ENCODE results near the gene OGFOD1.

OGFOD1 gene

DNA sequence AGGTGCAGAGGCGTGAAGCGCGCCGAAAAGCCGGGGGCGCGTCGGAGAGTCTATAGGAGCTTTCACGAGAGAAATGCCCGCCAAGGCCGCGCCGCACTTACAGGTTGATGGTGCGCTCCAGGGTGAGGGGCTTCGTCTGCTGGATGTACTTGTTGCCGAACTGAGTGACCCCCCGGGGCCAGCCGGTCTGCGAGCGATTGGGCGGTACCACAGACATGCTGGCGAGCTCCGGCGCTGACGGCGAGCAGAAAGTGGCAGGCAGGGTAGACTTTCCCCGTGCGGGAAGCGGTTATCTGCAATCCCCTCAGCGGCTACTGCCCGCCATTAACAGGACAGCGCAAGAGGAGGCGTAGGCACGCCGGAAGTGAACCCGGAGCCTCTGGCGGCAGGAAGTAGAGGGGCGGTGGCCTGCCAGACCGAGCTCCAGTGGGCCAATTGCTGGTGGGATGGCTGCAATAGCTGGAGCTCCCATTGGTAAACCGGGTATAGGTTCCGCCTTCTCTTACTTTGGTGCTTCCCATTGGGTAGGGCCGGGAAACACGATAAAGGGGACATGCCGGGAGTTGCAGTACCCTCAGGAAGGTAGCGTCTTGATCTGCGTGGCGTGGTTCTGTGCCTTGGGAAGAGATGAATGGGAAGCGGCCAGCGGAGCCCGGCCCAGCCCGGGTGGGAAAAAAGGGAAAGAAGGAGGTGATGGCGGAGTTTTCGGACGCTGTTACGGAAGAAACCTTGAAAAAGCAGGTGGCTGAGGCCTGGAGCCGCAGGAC, at the start of gene OGFOD1, which contains the start of gene NUDT21:
TSS of gene OGFOD1 (plus strand) at position 569 of the 767 bp plus-strand sequence. CDS start at position 628, 59 bp downstream.
TSS of gene NUDT21 (minus strand) at position 347 of the 767 bp plus-strand sequence. CDS start at position 217, 130 bp downstream.
- peak; percentile 97 for DNase-seq

DNA sequence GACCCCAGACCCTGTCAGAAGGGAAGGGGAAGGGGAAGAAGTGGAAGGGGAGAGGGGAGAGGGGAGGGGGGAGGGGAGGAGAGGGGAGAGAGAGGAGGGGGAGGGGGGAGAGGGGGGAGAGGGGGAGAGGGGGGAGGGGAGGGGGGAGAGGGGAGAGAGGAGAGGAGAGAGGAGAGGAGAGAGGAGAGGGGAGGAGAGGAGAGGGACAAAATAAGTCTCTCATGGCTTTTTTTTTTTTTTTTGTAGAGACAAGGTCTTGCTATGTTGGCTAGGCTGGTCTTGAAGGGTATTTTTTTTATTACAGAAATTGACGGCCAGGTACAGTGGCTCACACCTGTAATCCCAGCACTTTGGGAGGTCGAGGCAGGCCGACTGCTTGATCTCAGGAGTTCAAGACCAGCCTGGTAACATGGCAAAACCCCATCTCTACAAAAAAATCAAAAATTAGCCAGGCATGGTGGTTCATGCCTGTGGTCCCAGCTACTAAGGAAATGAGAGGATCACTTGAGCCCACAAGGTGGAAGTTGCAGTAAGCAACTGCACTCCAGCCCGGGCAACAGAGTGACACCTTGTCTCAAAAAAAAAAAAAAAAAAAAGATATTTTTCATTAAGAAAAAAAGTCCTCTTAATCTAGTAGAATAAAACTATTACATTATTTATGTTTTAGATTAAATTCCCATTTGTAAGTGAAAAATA, 45.2 kb upstream of the OGFOD1 start:
- no peak for DNase-seq

- DNase-seq, result no peak
Measured at GRCh38 chr16:56408379-56409098, 42.8 kb upstream of the OGFOD1 start.

DNA sequence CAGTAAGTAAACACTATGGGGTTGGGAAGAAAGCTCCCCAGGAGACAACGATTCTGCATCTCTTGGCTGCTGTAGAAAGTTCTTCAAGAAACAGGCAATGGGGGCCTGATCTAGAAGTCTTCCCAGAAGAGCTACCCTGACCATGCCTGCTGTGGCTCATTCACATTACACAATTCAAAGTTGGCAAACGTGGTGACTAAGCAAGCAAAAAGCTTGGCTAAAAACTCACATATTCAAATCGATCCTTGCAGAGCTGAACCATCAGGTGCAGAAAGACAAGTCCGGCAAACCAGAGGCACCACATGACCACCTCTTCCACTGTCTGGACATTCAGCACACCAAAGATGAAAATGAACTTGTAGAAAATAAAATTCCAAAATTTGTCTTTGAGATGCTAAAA, 42.2 kb upstream of the OGFOD1 start:
- DNase-seq, result no peak

- DNase-seq, result no peak
Measured at GRCh38 chr16:56411123-56411522, 40.2 kb upstream of the OGFOD1 start.

DNA sequence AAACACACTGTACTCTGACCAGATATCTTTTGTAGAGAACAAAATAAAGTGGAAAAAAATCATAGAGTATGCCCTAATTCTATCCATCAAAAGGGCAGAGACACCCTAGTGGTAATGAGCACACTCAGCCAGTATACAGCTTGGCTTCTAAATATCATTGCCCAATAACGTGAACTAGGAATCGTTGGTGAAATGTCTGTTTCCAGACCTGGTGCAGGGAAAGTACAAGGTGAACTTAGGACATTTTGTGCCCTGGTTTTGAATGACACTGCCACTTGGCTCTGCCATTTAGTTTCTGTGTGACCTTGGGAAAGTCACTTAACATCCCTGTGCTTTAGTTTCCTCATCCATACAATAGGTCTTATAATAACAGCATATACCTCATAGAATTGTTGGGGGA, 39.7 kb upstream of the OGFOD1 start:
- DNase-seq, result no peak

DNA sequence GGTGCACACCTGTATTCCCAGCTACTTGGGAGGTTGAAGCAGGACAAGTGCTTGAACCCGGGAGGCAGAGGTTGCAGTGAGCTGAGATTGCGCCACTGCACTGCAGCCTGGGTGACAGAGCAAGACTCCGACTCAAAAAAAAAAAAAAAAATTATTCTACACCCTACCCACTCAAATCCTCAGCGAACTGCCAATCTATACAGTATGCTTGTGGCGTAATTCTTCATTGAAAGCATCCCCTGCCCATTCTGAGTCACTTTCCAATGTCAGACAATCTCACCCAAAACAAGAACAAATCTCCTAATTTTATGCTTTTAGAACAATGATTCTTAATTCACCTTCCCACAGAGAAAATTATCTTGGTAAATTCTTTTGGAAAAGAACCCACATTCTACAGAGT, 38.0 kb upstream of the OGFOD1 start:
- DNase-seq, result no peak

GRCh38 chr16:56414366-56414765, 37.0 kb upstream of the OGFOD1 start:
- no peak for DNase-seq

- DNase-seq, result no peak
Measured at GRCh38 chr16:56415875-56416274, 35.5 kb upstream of the OGFOD1 start.

- DNase-seq, result no peak
Measured at GRCh38 chr16:56417138-56417537, 34.2 kb upstream of the OGFOD1 start.

GRCh38 chr16:56419740-56420548, 31.4 kb upstream of the OGFOD1 start:
- DNase-seq, result no peak

DNA sequence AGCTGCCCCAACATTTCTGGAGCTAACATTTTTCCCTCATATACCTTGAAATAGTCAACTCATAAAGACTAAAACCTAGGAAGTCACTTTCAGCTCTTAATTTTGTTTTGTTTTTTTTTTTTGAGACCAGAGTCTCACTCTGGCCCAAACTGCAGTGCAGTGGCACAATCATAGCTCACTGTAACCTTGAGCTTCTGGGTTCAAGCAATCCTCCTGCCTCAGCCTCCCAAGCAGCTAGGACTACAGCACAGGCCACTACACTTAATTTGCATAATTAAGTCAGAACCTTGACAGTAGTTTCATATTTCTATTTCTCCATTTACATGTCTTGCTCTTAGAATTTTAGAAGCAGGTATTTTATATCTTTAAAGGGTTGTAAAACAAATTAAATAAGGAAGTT, 30.7 kb upstream of the OGFOD1 start:
- DNase-seq, result no peak

DNA sequence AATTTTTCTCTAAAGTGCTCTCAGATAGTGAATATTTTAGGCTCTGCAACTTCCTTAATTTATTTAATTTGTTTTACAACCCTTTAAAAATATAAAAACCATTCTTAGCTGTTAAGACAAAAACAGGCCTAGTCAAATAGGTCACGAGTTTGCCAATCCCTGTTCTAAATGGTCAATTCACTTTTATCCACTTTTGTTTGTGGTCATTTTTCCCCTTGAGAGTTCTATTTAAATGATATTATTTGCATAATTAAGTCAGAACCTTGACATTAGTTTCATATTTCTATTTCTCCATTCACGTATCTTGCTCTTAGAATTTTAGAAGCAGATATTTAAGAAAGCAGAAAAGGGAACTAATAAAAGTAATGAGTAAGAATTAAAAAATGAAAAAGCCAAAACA, 30.0 kb upstream of the OGFOD1 start:
- no peak for DNase-seq

- DNase-seq, result no peak
Measured at GRCh38 chr16:56421976-56422669, 29.2 kb upstream of the OGFOD1 start.

- DNase-seq, result no peak
Measured at GRCh38 chr16:56422896-56423441, 28.4 kb upstream of the OGFOD1 start.

DNA sequence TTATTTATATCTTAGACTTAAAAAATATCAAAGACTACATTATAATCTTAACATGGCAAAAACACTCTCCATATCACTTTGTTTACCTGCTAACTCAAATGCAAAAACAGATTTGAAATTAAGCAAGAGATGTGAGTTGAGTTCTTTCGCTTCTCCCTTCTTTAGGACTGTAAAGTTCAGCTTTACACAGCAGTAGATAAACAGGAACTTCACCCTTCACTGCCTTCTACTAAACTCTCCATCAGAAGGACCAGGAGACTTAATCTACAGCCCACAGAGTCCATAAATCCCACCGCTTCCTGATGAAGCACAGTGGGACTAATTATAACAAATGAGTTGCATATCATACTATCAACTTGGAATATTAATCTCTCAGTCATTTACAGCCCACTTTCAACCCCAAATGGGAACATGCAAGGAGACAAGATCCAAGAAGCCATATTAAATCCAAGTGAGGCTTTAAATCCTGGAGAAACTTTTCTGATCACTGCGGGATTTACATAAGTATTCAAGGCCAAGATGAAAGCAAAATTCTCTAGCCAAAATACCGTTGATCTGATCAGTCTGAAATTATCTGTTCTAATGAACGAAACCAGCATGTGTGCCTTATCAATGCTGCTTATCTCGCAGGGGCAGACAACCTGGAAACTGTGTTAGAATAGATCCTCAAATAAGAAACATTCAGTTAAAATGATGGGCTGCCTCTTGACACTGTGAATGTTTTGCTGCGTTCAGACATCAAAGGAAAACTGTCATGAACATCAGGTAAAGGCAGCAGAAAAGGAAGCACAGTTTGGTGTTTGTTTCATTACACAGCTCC, 27.6 kb upstream of the OGFOD1 start:
- no peak for DNase-seq

DNA sequence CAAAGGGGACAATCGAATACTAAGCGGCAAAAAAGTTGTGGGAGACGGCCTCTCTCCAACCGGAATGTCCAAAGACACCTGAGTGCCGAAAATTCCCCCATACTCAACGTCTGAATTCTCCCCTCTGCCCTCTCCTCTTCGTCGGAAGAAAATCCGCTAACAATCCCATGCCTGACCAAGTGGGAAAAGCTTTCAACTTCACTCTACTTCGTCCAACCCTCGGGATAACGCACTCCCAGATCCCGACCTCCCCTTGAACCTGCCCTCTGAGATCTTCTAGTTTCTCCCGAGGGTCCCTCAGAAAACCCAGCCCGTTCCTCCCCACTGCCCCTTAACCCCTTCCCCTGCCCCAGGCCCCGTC, 27.0 kb upstream of the OGFOD1 start:
- DNase-seq, result no peak

DNA sequence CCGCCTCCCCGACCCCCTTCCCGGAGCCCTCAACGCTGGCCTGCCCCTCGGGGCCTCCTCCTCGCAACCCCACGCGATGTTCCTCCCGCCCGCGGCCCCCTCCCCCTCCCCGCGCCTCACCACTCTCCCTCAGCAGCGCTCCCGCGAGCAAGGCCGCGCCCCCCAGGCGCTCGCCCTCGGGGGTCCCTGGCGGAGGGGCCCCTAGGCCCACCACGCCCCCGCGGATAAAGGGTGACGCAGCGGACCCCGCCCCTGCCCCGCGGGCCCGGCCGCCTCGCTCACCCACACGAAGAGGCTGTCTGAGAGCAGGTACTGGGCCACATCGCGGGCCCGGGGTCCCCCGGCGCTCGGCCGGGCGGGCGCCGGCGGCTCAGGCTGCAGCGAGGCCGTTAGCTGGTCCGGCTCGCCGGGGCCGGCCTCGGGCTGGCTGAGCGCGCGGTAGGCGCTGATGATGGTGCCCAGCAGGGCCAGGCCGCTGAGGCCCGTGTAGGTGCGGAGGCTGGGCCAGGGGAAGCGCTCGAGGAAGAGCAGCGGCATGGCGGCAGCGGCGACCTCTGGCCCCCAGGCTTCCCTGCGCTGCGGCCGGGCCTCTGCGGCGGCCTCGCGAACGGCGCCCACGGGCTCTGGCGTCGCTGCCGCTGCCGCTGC, 26.4 kb upstream of the OGFOD1 start:
- no peak for DNase-seq

- peak; percentile 35 for DNase-seq
Measured at GRCh38 chr16:56425439-56425832, 25.9 kb upstream of the OGFOD1 start, which contains the start of gene AMFR. TSS of gene AMFR (minus strand) at chr16:56425545. CDS start at chr16:56425327, 218 bp downstream.

DNA sequence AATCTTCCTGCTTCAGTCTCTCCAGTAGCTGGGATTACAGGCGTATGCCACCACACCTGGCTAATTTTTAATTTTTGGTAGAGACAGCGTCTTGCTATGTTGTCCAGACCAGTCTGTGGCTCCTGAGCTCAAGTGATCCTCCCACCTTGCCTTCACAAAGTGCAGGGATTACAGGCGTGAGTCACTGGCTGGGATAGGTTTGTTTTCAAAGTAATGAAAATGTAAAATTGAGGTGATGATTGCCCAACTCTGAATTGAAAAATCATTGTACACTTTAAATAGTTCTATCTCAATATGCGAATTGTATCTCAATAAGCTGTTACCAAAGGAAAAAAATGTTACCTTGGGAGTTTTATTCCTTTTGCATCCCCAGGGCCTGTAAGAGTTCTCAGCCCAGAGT, 24.8 kb upstream of the OGFOD1 start:
- DNase-seq, result no peak

Data from DMS153 (cell line).